ENCODE results near the gene TTC8.

DNA sequence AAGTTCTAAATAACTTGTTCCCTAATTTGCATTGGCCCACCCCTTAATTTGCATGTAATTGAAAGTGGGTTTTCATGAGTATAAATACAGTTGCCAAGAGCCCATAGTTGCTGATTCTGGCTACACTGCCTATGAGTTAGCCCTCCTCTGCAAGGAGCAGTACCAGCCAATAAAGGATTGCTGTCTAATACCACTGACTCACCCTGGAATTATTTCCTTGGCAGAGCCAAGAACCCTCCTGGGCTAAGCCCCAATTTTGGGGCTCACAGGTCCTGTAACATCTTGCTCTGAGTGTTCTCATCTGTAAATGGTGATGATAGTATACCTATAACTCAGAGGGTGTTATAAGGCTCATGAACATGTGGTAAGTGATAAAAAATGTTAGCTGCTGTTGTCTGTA is 6.8 kb downstream of the TTC8 start:
- TF ChIP-seq EP300 (IDR thresholded peaks at IDR 0.05) (no peak), POLR2A (IDR thresholded peaks at IDR 0.05) (no peak), CTCF (IDR thresholded peaks at IDR 0.05) (no peak)
